H1 (cell line): ENCODE results near the gene MYO16. TPM values are rescaled to one million over a fixed set of nuclear protein-coding genes. Genes with fewer than 3 reads are reported as not detected.

Experiments
- CTCF ChIA-PET: fragments of 300-600 bp; sonication (Branson Sonifier 250); formaldehyde crosslinking; loops from one replicate; lab custom pipeline; 2021; ENCODE audit not compliant: partially characterized antibody; lab: Charles Lee
- POLR2A ChIA-PET: fragments of 300-600 bp; sonication (Branson Sonifier 250); formaldehyde crosslinking; loops from one replicate; lab custom pipeline; 2021; ENCODE audit warnings: inconsistent platforms; ENCODE audit not compliant: partially characterized antibody; lab: Charles Lee
- DNase-seq, 2 experiments: peaks; one replicate each; pipeline versions ENCODE4 v3.0.0 to v3.0.0-alpha.2; 2010 to 2022; ENCODE audit warnings: low spot score in 2 of 2, low read depth in 1 of 2, mixed read lengths in 1 of 2
- FAIRE-seq: peaks from 2 replicates; lab custom pipeline; 2011; peaks lifted over from hg19 to GRCh38; lab: Jason Lieb, UNC
- H2AFZ ChIP-seq: 2 replicates; pipeline ENCODE4 v1.8.1; 2012; ENCODE audit warnings: low read length, inconsistent platforms
- H2AK5ac ChIP-seq: 2 replicates; pipeline ENCODE4 v1.6.1; 2013; ENCODE audit warnings: low read depth, low read length
- H2BK120ac ChIP-seq: replicated peaks from 2 replicates; pipeline ENCODE3; 2013; ENCODE audit warnings: low read depth, low read length, inconsistent platforms
- H2BK12ac ChIP-seq: 2 replicates; pipeline ENCODE4 v1.6.1; 2013; ENCODE audit warnings: low read depth, low read length
- H2BK15ac ChIP-seq: 2 replicates; pipeline ENCODE4 v1.6.1; 2013; ENCODE audit warnings: low read length
- H2BK20ac ChIP-seq: 2 replicates; pipeline ENCODE4 v1.6.1; 2013; ENCODE audit warnings: low read length
- H2BK5ac ChIP-seq: 2 replicates; pipeline ENCODE4 v1.6.1; 2013; ENCODE audit warnings: low read depth, low read length
- H3K14ac ChIP-seq: 2 replicates; pipeline ENCODE4 v1.6.1; 2013; ENCODE audit warnings: inconsistent platforms; ENCODE audit not compliant: insufficient read length
- H3K18ac ChIP-seq: 2 replicates; pipeline ENCODE4 v1.6.1; 2013; ENCODE audit warnings: low read length; ENCODE audit errors: extremely low read depth
- H3K23ac ChIP-seq: 2 replicates; pipeline ENCODE4 v1.6.1; 2013; ENCODE audit warnings: inconsistent platforms; ENCODE audit not compliant: insufficient read length
- H3K23me2 ChIP-seq: 2 replicates; pipeline ENCODE4 v1.6.1; 2013; ENCODE audit warnings: low read depth, low read length
- H3K27ac ChIP-seq: 2 replicates; pipeline ENCODE4 v1.6.1; 2011; ENCODE audit warnings: low read depth, low read length, inconsistent platforms
- H3K27me3 ChIP-seq, 4 experiments: replicated peaks in 1 of 4; 1 replicate in 1 of 4; 2 replicates in 3 of 4; pipeline versions ENCODE4 v1.6.1 to v1.8.1; 2011 to 2013; ENCODE audit warnings: low read length in 3 of 4, mild to moderate bottlenecking in 3 of 4, inconsistent platforms in 2 of 4, mixed read lengths in 2 of 4, moderate library complexity in 1 of 4; ENCODE audit not compliant: control insufficient read depth in 3 of 4, insufficient read depth in 3 of 4; ENCODE audit errors: extremely low read depth in 1 of 4
- H3K36me3 ChIP-seq, 4 experiments: 2 replicates each; pipeline versions ENCODE4 v1.6.1 to v1.8.1; 2011 to 2013; ENCODE audit warnings: mild to moderate bottlenecking in 4 of 4, low read length in 3 of 4, moderate library complexity in 2 of 4, control low read depth in 1 of 4, inconsistent platforms in 1 of 4; ENCODE audit not compliant: insufficient read depth in 4 of 4, control insufficient read depth in 2 of 4
- H3K4ac ChIP-seq: replicated peaks from 2 replicates; pipeline ENCODE3; 2013; ENCODE audit warnings: low read length, low read depth, mixed read lengths, inconsistent platforms; ENCODE audit not compliant: insufficient read length
- H3K4me1 ChIP-seq, 4 experiments: replicated peaks in 1 of 4; 1 replicate in 1 of 4; 2 replicates in 3 of 4; pipeline versions ENCODE4 v1.6.1 to v1.8.1; 2011 to 2013; ENCODE audit warnings: low read length in 3 of 4, inconsistent platforms in 2 of 4, mixed read lengths in 1 of 4; ENCODE audit not compliant: insufficient read depth in 4 of 4, control insufficient read depth in 3 of 4
- H3K4me2 ChIP-seq, 2 experiments: 2 replicates each; pipeline versions ENCODE4 v1.6.1 to v1.8.1; 2011 to 2013; ENCODE audit warnings: low read depth in 2 of 2, low read length in 2 of 2, control low read depth in 1 of 2, inconsistent platforms in 1 of 2, mild to moderate bottlenecking in 1 of 2; ENCODE audit not compliant: insufficient read depth in 1 of 2
- H3K4me3 ChIP-seq, 4 experiments: fragments of 200-600, 300-600 bp in 1 of 4; sonication (generic), shearing (Covaris generic), sonication (Bioruptor Twin) in 1 of 4; 2 replicates each; pipeline versions ENCODE4 v1.5.1 to v1.8.1; 2011 to 2016; ENCODE audit warnings: low read length in 4 of 4, low read depth in 3 of 4, control low read depth in 2 of 4, inconsistent platforms in 2 of 4, mild to moderate bottlenecking in 2 of 4, mixed read lengths in 1 of 4, moderate library complexity in 1 of 4; ENCODE audit not compliant: insufficient read depth in 2 of 4; ENCODE audit errors: extremely low read depth in 1 of 4
- H3K56ac ChIP-seq: replicated peaks from 2 replicates; pipeline ENCODE3; 2013; ENCODE audit warnings: low read depth, mild to moderate bottlenecking, mixed read lengths, low read length, inconsistent platforms; ENCODE audit not compliant: insufficient read length
- H3K79me1 ChIP-seq: 2 replicates; pipeline ENCODE4 v1.6.1; 2013; ENCODE audit warnings: low read depth, low read length, control low read depth
- H3K79me2 ChIP-seq, 2 experiments: 2 replicates each; pipeline versions ENCODE4 v1.6.1 to v1.8.1; 2012 to 2013; ENCODE audit warnings: low read length in 2 of 2, mild to moderate bottlenecking in 2 of 2, inconsistent platforms in 1 of 2; ENCODE audit not compliant: insufficient read depth in 2 of 2, control insufficient read depth in 1 of 2
- H3K9ac ChIP-seq, 4 experiments: replicated peaks in 1 of 4; 1 replicate in 1 of 4; 2 replicates in 3 of 4; pipeline versions ENCODE4 v1.6.1 to v1.8.1; 2011 to 2013; ENCODE audit warnings: low read depth in 3 of 4, low read length in 3 of 4, control low read depth in 2 of 4, mild to moderate bottlenecking in 2 of 4, moderate library complexity in 2 of 4, inconsistent platforms in 1 of 4; ENCODE audit errors: extremely low read depth in 1 of 4
- H3K9me3 ChIP-seq, 2 experiments: 2 replicates each; pipeline versions ENCODE4 v1.6.1 to v1.8.1; 2012 to 2013; ENCODE audit warnings: mild to moderate bottlenecking in 2 of 2, moderate library complexity in 2 of 2, control low read depth in 1 of 2, inconsistent platforms in 1 of 2, low read depth in 1 of 2, low read length in 1 of 2, mixed read lengths in 1 of 2; ENCODE audit not compliant: insufficient read depth in 2 of 2
- H4K20me1 ChIP-seq, 2 experiments: replicated peaks in 1 of 2; 2 replicates each; pipeline versions ENCODE3 to v1.8.1; 2011 to 2013; ENCODE audit warnings: inconsistent platforms in 2 of 2, low read length in 2 of 2, mild to moderate bottlenecking in 1 of 2; ENCODE audit not compliant: insufficient read depth in 2 of 2, control insufficient read depth in 1 of 2
- H4K5ac ChIP-seq: 2 replicates; pipeline ENCODE4 v1.6.1; 2013; ENCODE audit warnings: low read length, low read depth, mixed read lengths, inconsistent platforms; ENCODE audit not compliant: insufficient read length
- H4K8ac ChIP-seq: 2 replicates; pipeline ENCODE4 v1.8.0; 2013; ENCODE audit warnings: mild to moderate bottlenecking, moderate library complexity, low read length, inconsistent platforms; ENCODE audit not compliant: insufficient read depth; ENCODE audit errors: extremely low read depth
- H4K91ac ChIP-seq: replicated peaks from 2 replicates; pipeline ENCODE3; 2013; ENCODE audit warnings: low read length, mixed read lengths, inconsistent platforms; ENCODE audit not compliant: insufficient read length
- BRCA1 ChIP-seq: IDR thresholded peaks from 2 replicates; pipeline ENCODE4 v1.6.1; 2012; ENCODE audit warnings: low read depth, low read length, improper control_type of control experiment
- CTCF ChIP-seq, 3 experiments: IDR thresholded peaks; 1 replicate in 2 of 3; 2 replicates in 1 of 3; pipeline versions ENCODE4 v1.5.1 to v1.6.1; 2011; ENCODE audit warnings: low read length in 3 of 3, mild to moderate bottlenecking in 3 of 3, inconsistent platforms in 2 of 3, low read depth in 1 of 3, moderate library complexity in 1 of 3; ENCODE audit not compliant: insufficient read depth in 1 of 3; ENCODE audit errors: control extremely low read depth in 1 of 3
- HDAC2 ChIP-seq, 2 experiments: fragments of 300-600 bp in 1 of 2; sonication (generic) in 1 of 2; IDR thresholded peaks; 2 replicates each; pipeline ENCODE4 v1.6.1; 2011 to 2012; ENCODE audit warnings: low read depth in 2 of 2, low read length in 2 of 2, mild to moderate bottlenecking in 2 of 2, moderate library complexity in 2 of 2, borderline replicate concordance in 1 of 2, inconsistent platforms in 1 of 2
- KDM4A ChIP-seq: IDR thresholded peaks from one replicate; pipeline ENCODE4 v1.7.1; 2012; ENCODE audit warnings: low read depth, mild to moderate bottlenecking, moderate library complexity, low read length, inconsistent platforms; ENCODE audit not compliant: severe bottlenecking
- KDM5A ChIP-seq: fragments of 200-600 bp; IDR thresholded peaks from 2 replicates; pipeline ENCODE4 v1.7.1; 2012; ENCODE audit warnings: mild to moderate bottlenecking, low read length, inconsistent platforms, mixed read lengths
- SUZ12 ChIP-seq: fragments of 200-600 bp; sonication (generic); IDR thresholded peaks from 2 replicates; pipeline ENCODE4 v1.6.1; 2012; ENCODE audit warnings: mild to moderate bottlenecking, inconsistent platforms, low read length, moderate library complexity, mixed read lengths
- TAF7 ChIP-seq: optimal IDR thresholded peaks from 2 replicates; pipeline ENCODE3; 2011; ENCODE audit warnings: low read depth, mild to moderate bottlenecking, inconsistent platforms, low read length, moderate library complexity, borderline replicate concordance
- WGBS, 2 experiments: shearing (Covaris generic) in 1 of 2; methylation state at CpG; one replicate each; pipeline versions ENCODE4 v1.1.6 to v1.1.7; 2013 to 2015; ENCODE audit warnings: low lambda C conversion rate in 2 of 2, mixed read lengths in 2 of 2, inconsistent platforms in 1 of 2, low coverage in 1 of 2, missing lambda C conversion rate in 1 of 2; ENCODE audit not compliant: insufficient replicate concordance in 2 of 2, insufficient coverage in 1 of 2, insufficient read length in 1 of 2; ENCODE audit errors: extremely low coverage in 1 of 2, missing lambda C conversion rate in 1 of 2; 5-methylcytosine and 5-hydroxymethylcytosine counted together
- polyA plus RNA-seq, 7 experiments: library from polyadenylated mRNA; depleted of rRNA in 3 of 7; stranded (reverse) in 5 of 7; unstranded in 2 of 7; fragments of >200 nt in 5 of 7; fragments of 200-250 nt in 2 of 7; gene quantifications; 1 replicate in 5 of 7; 2 replicates in 1 of 7; 4 replicates in 1 of 7; pipeline versions ENCODE4 v1.2.1 to v1.2.3, GENCODE V29; 2011 to 2013; ENCODE audit warnings: missing spikeins in 2 of 7, mixed read lengths in 2 of 7
- total RNA-seq: library from RNA; stranded (reverse); fragmentation: NEBNext Ultra II Directional; extraction: Animal tissue kit (Norgen Biotek cat#: 25700); gene quantifications from 2 replicates; pipeline ENCODE4 v1.2.1, GENCODE V29; 2021

MYO16 gene
- total and polyA plus RNA-seq, 2 of the 8 experiments (the other 6 are each of a cell fraction or from before 2014, with no cell fraction given) = 0.02 to 0.22 TPM

DNA sequence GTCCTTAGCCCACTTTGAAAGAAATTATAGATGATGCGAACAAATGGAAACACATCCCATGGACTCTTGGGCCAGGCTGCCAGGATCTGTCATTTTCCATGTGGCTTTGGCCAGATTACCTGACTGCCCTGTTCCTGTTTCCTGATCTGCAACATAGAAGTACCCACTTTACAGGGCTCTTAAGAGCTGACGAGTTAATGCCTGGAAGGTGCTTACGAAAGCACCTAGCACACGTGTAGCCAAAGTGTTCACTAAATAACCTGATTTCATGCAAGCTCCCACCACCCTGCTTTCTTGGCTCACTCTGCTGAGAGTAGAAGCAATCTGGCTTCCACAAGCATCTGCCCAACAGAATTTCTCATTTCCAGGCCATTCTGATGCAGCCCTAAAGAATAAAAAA, 575.2 kb downstream of the MYO16 start:
- no peak for DNase-seq
- WGBS, 2 experiments = 88% methylated on average over 4 of the region's 4 CpGs; no CpG with 5 or more reads in 1 of the 2 experiments
- no peak for TF ChIP-seq BRCA1
- no peak for TF ChIP-seq SUZ12
- no peak for TF ChIP-seq CTCF (IDR thresholded peaks at IDR 0.05; ENCODE audit: control extremely low read depth in 1 of 3, insufficient read depth in 1 of 3, low read depth in 1 of 3, low read length in 3 of 3)
- TF ChIP-seq TAF7 = no peak
- TF ChIP-seq HDAC2 (IDR thresholded peaks at IDR 0.05; ENCODE audit: borderline replicate concordance in 1 of 2, low read depth in 2 of 2, low read length in 2 of 2) = no peak
- TF ChIP-seq KDM4A = no peak
- TF ChIP-seq KDM5A = no peak
- no peak for FAIRE-seq
- CTCF ChIA-PET = interaction anchor here (0.9 to 4.3 kb wide), 3 partner anchors 8 to 22 kb away, joined by 3 to 25 read pairs (median 3); no protein-coding TSS in a partner anchor
- Histone ChIP-seq H4K91ac (no peak overlapping the region), H3K79me1 (no peaks in the 10 kb centered on the region), H3K14ac (no peak overlapping the region), H2BK120ac (no peak overlapping the region), H3K4me1 (peaks cover 0 to 3% (median 0%) of the 10 kb centered on the region in 4 experiments; a peak in 1 of 7 replicates), H4K20me1 (no peaks in the 10 kb centered on the region), H3K36me3 (no peaks in the 10 kb centered on the region), H2AFZ (no peak overlapping the region), H3K27me3 (no peaks in the 10 kb centered on the region), H2BK15ac (no peak overlapping the region), H3K4ac (no peak overlapping the region), H3K4me2 (no peak overlapping the region), H3K4me3 (no peak overlapping the region), H3K9ac (no peak overlapping the region), H2AK5ac (no peak overlapping the region), H3K9me3 (no peaks in the 10 kb centered on the region), H3K27ac (no peak overlapping the region), H3K23me2 (no peaks in the 10 kb centered on the region), H3K18ac (no peak overlapping the region), H4K8ac (no peak overlapping the region), H4K5ac (no peak overlapping the region), H3K79me2 (no peaks in the 10 kb centered on the region), H3K56ac (no peak overlapping the region), H2BK12ac (no peak overlapping the region), H3K23ac (no peak overlapping the region), H2BK5ac (no peak overlapping the region), H2BK20ac (no peak overlapping the region)
- POLR2A ChIA-PET = no interaction called here
